ENCODE results near the gene TMEM179.

GRCh38 chr14:104545151-104545941 is 59.2 kb downstream of the TMEM179 start:
- TF ChIP-seq CTCF (IDR thresholded peaks at IDR 0.05) (no peak), POLR2A (IDR thresholded peaks at IDR 0.05) (no peak)

All from uterus (tissue), 2 donors.